Upper lobe of left lung (tissue), 4 donors: Measurements from ENCODE around the gene HBQ1.

Source experiments
- POLR2A ChIP-seq, 4 donors: fragments of 450-650 bp; IDR thresholded peaks; one replicate each; pipeline ENCODE4 v1.5.1; 2016 to 2017; ENCODE audit warnings: antibody characterized with exemption in 4 of 4, mild to moderate bottlenecking in 2 of 4
- POLR2AphosphoS5 ChIP-seq, 2 donors: sonication (generic); formaldehyde crosslinking; IDR thresholded peaks; one replicate each; pipeline ENCODE4 v1.5.1; 2017; ENCODE audit warnings: antibody characterized with exemption in 2 of 2
- TF ChIP-seq, protein P1 (sequence below), 6 experiments: fragments of 450-650 bp in 4 of 6; fragments of 200-600 bp in 2 of 6; sonication (generic) in 2 of 6; IDR thresholded peaks; one replicate each; pipeline ENCODE4 v1.5.1; 2016 to 2019; ENCODE audit warnings: antibody characterized with exemption in 6 of 6

DNA sequence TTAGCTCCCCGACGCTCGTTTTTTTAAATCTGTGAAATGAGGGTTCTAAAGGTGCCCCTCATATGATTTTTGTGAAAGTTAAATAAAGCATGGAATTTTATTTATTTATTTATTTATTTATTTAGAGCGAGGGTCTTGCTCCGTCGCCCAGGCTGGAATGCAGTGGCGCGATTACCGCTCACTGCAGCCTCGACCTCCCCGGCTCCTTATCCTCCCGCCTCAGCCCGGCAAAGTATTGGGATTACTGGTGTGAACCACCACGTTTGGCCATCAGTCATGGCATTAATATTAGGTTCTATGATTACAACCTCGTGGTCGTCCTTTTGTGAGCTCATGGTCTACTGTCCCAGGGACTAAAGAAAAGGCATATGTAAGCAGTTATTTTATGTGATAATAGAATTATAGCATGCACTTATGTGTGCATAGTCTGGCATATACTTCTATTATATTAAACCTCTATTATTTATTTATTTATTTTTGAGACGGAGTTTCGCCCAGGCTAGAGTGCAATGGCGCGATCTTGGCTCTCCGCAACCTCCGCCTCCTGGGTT is 49.5 kb downstream of the HBQ1 start:
- TF ChIP-seq, protein P1, sequence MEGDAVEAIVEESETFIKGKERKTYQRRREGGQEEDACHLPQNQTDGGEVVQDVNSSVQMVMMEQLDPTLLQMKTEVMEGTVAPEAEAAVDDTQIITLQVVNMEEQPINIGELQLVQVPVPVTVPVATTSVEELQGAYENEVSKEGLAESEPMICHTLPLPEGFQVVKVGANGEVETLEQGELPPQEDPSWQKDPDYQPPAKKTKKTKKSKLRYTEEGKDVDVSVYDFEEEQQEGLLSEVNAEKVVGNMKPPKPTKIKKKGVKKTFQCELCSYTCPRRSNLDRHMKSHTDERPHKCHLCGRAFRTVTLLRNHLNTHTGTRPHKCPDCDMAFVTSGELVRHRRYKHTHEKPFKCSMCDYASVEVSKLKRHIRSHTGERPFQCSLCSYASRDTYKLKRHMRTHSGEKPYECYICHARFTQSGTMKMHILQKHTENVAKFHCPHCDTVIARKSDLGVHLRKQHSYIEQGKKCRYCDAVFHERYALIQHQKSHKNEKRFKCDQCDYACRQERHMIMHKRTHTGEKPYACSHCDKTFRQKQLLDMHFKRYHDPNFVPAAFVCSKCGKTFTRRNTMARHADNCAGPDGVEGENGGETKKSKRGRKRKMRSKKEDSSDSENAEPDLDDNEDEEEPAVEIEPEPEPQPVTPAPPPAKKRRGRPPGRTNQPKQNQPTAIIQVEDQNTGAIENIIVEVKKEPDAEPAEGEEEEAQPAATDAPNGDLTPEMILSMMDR (IDR thresholded peaks at IDR 0.05) = no peak
- TF ChIP-seq POLR2A (IDR thresholded peaks at IDR 0.05) (no peak), POLR2AphosphoS5 (IDR thresholded peaks at IDR 0.05) (no peak)
